GM10266 (cell line): ENCODE data around the gene TATDN2.

Source experiments
- DNase-seq: peaks from one replicate; pipeline ENCODE4 v3.0.0; 2012; ENCODE audit errors: extremely low spot score
- CTCF ChIP-seq: IDR thresholded peaks from 2 replicates; pipeline ENCODE4 v1.5.1; 2012; ENCODE audit warnings: mild to moderate bottlenecking, low read depth; ENCODE audit not compliant: control insufficient read depth, insufficient read depth; ENCODE audit errors: missing control alignments

Gene TATDN2

GRCh38 chr3:10303785-10304184 is 55.5 kb downstream of the TATDN2 start:
- no peak for DNase-seq
- no peak for TF ChIP-seq CTCF

- no peak for TF ChIP-seq CTCF
- no peak for DNase-seq
Observed at GRCh38 chr3:10304905-10305304, 56.6 kb downstream of the TATDN2 start.

- TF ChIP-seq CTCF = no peak
- DNase-seq = no peak
Observed at GRCh38 chr3:10305331-10305902, 57.2 kb downstream of the TATDN2 start.

- no peak for DNase-seq
- no peak for TF ChIP-seq CTCF
Observed at GRCh38 chr3:10306156-10306555, 57.9 kb downstream of the TATDN2 start.

- no peak for TF ChIP-seq CTCF
- DNase-seq = no peak
Observed at GRCh38 chr3:10308678-10309077, 60.4 kb downstream of the TATDN2 start.

- DNase-seq = no peak
Observed at GRCh38 chr3:10309736-10310135, 61.5 kb downstream of the TATDN2 start.

More at GRCh38 chr3:10309736-10310135, 61.5 kb downstream of the TATDN2 start:
- no peak for TF ChIP-seq CTCF
